Mucosa of descending colon (tissue), 3 donors: ENCODE data around the gene SELP. TPM values are rescaled to one million over a fixed set of nuclear protein-coding genes. Genes with fewer than 3 reads are reported as not detected.

ENCODE experiments used
- ATAC-seq: fragments of 200-7000 bp; cut with Tn5 transposase; one replicate; pipeline ENCODE4 v1.9.1; 2020; ENCODE audit warnings: mild to moderate bottlenecking, moderate library complexity
- DNase-seq, 3 donors: peaks; one replicate each; pipeline ENCODE4 v3.0.0-alpha.2; 2020
- H3K36me3 ChIP-seq: fragments of 200-600 bp; one replicate; pipeline ENCODE4 v1.8.0; 2021; ENCODE audit warnings: low read depth, mild to moderate bottlenecking
- H3K4me1 ChIP-seq: fragments of 200-600 bp; one replicate; pipeline ENCODE4 v1.8.0; 2021; ENCODE audit warnings: low read depth, mild to moderate bottlenecking
- H3K4me3 ChIP-seq: fragments of 200-600 bp; one replicate; pipeline ENCODE4 v1.8.0; 2021; ENCODE audit warnings: mild to moderate bottlenecking
- H3K9me3 ChIP-seq: fragments of 200-600 bp; one replicate; pipeline ENCODE4 v1.8.0; 2021; ENCODE audit warnings: mild to moderate bottlenecking
- intact Hi-C, 2 donors: fragments of 100-400 bp; cut with DNase I in 1 of 2; cut with micrococcal nuclease in 1 of 2; formaldehyde crosslinking; loops; one replicate each; pipeline versions ENCODE4 v1.11.0 to v1.11.1; 2022; cut with DNase I, micrococcal nuclease
- total RNA-seq, 3 donors: library from RNA; stranded (reverse); fragmentation: NEBNext Ultra II Directional in 2 of 3; extraction: Animal tissue kit (Norgen Biotek cat#: 25700) in 2 of 3; gene quantifications; one replicate each; pipeline versions ENCODE4 v1.2.1 to v1.2.4, GENCODE V29; 2021 to 2023
- TF ChIP-seq, protein P1 (sequence below): fragments of 200-600 bp; IDR thresholded peaks from one replicate; pipeline ENCODE4 v1.8.0; 2022; ENCODE audit warnings: antibody characterized with exemption, mild to moderate bottlenecking
- donor health status: DM: no; HTN: no; CAD: no; lungs with moderate emphysema.
- donor health status: DM: no; HTN: no; CAD: no.
- donor health status: DM: no; HTN: yes; CAD: no.

SELP gene
- total RNA-seq, 3 donors from 2014 or later, result 1.9 to 4.2 (median 2.4) TPM

DNA sequence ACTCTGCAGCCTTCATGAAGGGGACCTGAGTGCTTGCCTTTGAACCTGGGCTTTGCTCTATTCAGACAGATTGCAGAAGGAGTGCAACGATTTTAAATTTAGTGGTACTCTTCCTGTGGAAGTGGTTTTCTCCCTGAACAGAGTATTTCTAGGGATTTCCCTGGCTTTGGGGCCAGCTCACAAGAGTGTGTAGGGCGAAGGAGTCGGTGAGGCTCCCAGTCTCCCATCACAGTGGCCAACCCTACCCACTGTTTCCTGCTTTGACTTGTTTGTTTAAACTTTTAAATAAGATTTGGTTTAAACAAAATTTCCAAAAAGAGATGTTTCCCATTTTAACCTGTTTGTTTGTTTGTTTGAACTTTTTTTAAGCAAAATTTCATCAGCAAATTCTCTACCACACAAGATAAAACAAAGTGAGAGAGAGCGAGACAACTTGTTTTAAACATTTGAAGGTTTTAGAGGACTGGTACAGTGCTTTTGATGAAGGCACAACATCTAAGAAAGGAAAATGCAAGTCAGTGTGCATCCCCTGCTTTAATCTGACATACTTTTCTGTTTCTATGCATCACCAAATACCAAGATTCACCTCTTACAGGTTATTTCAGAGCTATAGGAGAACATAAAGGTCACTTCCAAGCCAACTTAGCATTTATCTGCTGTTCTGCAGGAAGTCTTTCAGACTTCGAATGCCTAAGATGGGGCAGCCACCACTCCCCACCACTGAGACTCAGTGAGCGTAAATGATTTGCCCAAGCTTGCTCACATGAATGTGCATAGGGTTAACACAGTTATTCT is 6.6 kb downstream of the SELP start:
- ATAC-seq (no peak), DNase-seq (no peak)
- Histone ChIP-seq H3K4me1 (no peaks in the 10 kb centered on the region), H3K4me3 (no peak overlapping the region), H3K9me3 (no peaks in the 10 kb centered on the region), H3K36me3 (no peaks in the 10 kb centered on the region)
- intact Hi-C loops, result no loop called here
- TF ChIP-seq, protein P1, sequence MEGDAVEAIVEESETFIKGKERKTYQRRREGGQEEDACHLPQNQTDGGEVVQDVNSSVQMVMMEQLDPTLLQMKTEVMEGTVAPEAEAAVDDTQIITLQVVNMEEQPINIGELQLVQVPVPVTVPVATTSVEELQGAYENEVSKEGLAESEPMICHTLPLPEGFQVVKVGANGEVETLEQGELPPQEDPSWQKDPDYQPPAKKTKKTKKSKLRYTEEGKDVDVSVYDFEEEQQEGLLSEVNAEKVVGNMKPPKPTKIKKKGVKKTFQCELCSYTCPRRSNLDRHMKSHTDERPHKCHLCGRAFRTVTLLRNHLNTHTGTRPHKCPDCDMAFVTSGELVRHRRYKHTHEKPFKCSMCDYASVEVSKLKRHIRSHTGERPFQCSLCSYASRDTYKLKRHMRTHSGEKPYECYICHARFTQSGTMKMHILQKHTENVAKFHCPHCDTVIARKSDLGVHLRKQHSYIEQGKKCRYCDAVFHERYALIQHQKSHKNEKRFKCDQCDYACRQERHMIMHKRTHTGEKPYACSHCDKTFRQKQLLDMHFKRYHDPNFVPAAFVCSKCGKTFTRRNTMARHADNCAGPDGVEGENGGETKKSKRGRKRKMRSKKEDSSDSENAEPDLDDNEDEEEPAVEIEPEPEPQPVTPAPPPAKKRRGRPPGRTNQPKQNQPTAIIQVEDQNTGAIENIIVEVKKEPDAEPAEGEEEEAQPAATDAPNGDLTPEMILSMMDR, result no peak

DNA sequence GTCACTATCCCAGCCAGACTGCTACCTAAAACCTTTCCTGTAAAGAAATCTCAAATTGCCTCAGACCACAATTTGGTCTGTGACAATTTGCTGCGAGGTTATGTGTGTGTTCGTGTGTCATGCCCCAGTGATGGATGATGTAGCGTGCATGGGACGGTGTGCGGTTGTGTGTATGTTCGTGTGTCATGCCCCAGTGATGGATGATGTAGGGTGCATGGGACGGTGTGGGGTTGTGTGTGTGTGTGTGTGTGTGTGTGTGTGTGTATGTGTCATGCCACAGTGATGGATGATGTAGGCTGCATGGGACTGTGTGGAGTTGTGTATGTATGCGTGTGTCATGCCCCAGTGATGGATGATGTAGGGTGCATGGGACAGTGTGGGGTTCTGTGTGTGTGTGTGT is 9.4 kb downstream of the SELP start:
- H3K9me3 ChIP-seq, result no peaks in the 10 kb centered on the region
- no peaks in the 10 kb centered on the region for H3K36me3 ChIP-seq
- intact Hi-C loops, result no loop called here
- no peak for ATAC-seq
- TF ChIP-seq, protein P1, result no peak
- DNase-seq, result no peak
- H3K4me3 ChIP-seq, result no peak overlapping the region
- H3K4me1 ChIP-seq, result no peaks in the 10 kb centered on the region

DNA sequence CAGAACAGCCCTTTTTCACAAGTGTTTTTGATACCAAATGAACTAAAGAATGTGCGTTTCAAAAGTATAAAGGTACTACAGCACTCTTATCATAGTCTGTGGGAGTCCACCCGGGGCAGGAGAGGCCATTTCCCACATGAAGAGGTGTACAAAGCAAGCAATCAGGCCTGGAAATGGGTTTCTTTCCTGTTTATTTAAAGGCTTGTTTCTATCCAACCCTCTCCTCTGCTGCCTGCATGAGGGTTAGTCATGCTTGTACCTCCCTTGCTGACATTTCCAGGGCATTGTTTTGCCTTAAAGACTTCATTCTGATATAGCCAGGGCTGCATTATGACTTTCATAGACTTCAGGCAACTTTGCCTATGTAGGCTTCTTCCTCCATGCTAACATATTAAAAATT is 11.6 kb downstream of the SELP start:
- ATAC-seq (no peak), DNase-seq (no peak)
- Histone ChIP-seq H3K4me3 (no peak overlapping the region), H3K9me3 (no peaks in the 10 kb centered on the region), H3K4me1 (no peaks in the 10 kb centered on the region), H3K36me3 (no peaks in the 10 kb centered on the region)
- TF ChIP-seq, protein P1, result no peak
- intact Hi-C loops, result no loop called here

DNA sequence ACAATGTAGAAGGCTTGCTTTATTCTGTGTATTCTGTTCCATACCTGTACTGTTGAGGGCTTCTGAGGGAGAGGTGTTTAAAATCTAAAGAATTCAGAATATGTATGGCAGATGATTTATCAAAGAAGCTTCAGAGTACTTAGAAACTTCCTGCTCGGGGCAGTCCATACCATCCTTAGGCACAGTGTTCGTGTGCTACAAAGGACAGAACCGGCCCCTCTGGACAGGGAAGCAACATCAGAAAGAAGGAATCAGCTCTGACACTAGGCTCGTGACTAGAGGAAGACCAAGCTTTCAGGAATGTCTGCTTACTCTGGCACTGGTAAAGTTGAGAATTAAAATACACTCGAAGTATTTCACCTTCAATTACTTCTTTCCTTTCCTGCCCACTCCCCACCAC is 14.1 kb downstream of the SELP start:
- Histone ChIP-seq H3K4me3 (no peak overlapping the region), H3K36me3 (no peaks in the 10 kb centered on the region), H3K9me3 (no peaks in the 10 kb centered on the region), H3K4me1 (no peaks in the 10 kb centered on the region)
- intact Hi-C loops, result no loop called here
- ATAC-seq (no peak), DNase-seq (no peak)
- TF ChIP-seq, protein P1, result no peak

- Histone ChIP-seq H3K9me3 (no peaks in the 10 kb centered on the region), H3K4me3 (no peak overlapping the region), H3K36me3 (no peaks in the 10 kb centered on the region), H3K4me1 (no peaks in the 10 kb centered on the region)
- ATAC-seq, result no peak
- TF ChIP-seq, protein P1, result no peak
- no peak for DNase-seq
- intact Hi-C loops, result no loop called here
Observed at GRCh38 chr1:169610858-169611257, 19.1 kb downstream of the SELP start.
